Mesendoderm (in vitro differentiated cells): Measurements from ENCODE around the gene TIMP1. TPM values are rescaled to one million over a fixed set of nuclear protein-coding genes. Genes with fewer than 3 reads are reported as not detected.

Experiments
- DNase-seq: peaks from one replicate; pipeline ENCODE4 v3.0.0; 2013
- H2AK5ac ChIP-seq: 2 replicates; pipeline ENCODE4 v1.6.1; 2013; ENCODE audit warnings: low read length, inconsistent platforms
- H2BK120ac ChIP-seq: 2 replicates; pipeline ENCODE4 v1.6.1; 2013; ENCODE audit warnings: low read depth, mild to moderate bottlenecking, low read length, moderate library complexity, mixed read lengths
- H2BK15ac ChIP-seq: replicated peaks from 2 replicates; pipeline ENCODE4 v1.6.1; 2013; ENCODE audit warnings: low read depth, mild to moderate bottlenecking, moderate library complexity
- H2BK5ac ChIP-seq: 2 replicates; pipeline ENCODE4 v1.6.1; 2013; ENCODE audit warnings: low read length, inconsistent platforms
- H3K18ac ChIP-seq: 2 replicates; pipeline ENCODE4 v1.6.1; 2013; ENCODE audit warnings: mild to moderate bottlenecking, low read length, mixed read lengths
- H3K23ac ChIP-seq: one replicate; pipeline ENCODE4 v1.6.1; 2013; ENCODE audit warnings: low read length
- H3K27ac ChIP-seq: 2 replicates; pipeline ENCODE4 v1.5.1; 2013; ENCODE audit warnings: low read depth, mild to moderate bottlenecking, inconsistent platforms, low read length, moderate library complexity
- H3K27me3 ChIP-seq: 2 replicates; pipeline ENCODE4 v1.6.1; 2013; ENCODE audit warnings: low read length, control low read depth, mild to moderate bottlenecking, inconsistent platforms; ENCODE audit not compliant: insufficient read depth, poor library complexity
- H3K36me3 ChIP-seq: 2 replicates; pipeline ENCODE4 v1.6.1; 2013; ENCODE audit warnings: low read length, inconsistent platforms; ENCODE audit not compliant: control insufficient read depth, insufficient read depth
- H3K4ac ChIP-seq: one replicate; pipeline ENCODE4 v1.6.1; 2013; ENCODE audit warnings: low read depth, mild to moderate bottlenecking, low read length, moderate library complexity
- H3K4me1 ChIP-seq: 2 replicates; pipeline ENCODE4 v1.6.1; 2013; ENCODE audit warnings: low read depth, low read length, inconsistent platforms; ENCODE audit not compliant: control insufficient read depth
- H3K4me2 ChIP-seq: 2 replicates; pipeline ENCODE4 v1.6.1; 2013; ENCODE audit warnings: low read length
- H3K4me3 ChIP-seq: 2 replicates; pipeline ENCODE4 v1.5.1; 2013; ENCODE audit warnings: mild to moderate bottlenecking, low read length
- H3K56ac ChIP-seq: one replicate; pipeline ENCODE4 v1.6.1; 2013; ENCODE audit warnings: low read length
- H3K79me1 ChIP-seq: 2 replicates; pipeline ENCODE4 v1.6.1; 2013; ENCODE audit warnings: low read length, inconsistent platforms
- H3K79me2 ChIP-seq: 2 replicates; pipeline ENCODE4 v1.6.1; 2013; ENCODE audit warnings: mild to moderate bottlenecking, low read length; ENCODE audit not compliant: control insufficient read depth, insufficient read depth
- H3K9ac ChIP-seq: 2 replicates; pipeline ENCODE4 v1.6.1; 2013; ENCODE audit warnings: low read length, inconsistent platforms
- H4K5ac ChIP-seq: one replicate; pipeline ENCODE4 v1.6.1; 2013; ENCODE audit warnings: low read length
- H4K8ac ChIP-seq: one replicate; pipeline ENCODE4 v1.6.1; 2013; ENCODE audit warnings: low read depth, mild to moderate bottlenecking, control low read depth, low read length, moderate library complexity
- WGBS: extraction: QIAGEN DNeasy Blood & Tissue Kit; methylation state at CpG from one replicate; pipeline ENCODE4 v1.1.7; 2013; ENCODE audit warnings: low lambda C conversion rate, missing lambda C conversion rate; ENCODE audit not compliant: insufficient coverage; ENCODE audit errors: extremely low coverage; 5-methylcytosine and 5-hydroxymethylcytosine counted together
- small RNA-seq: library from polyadenylated mRNA; stranded (forward); fragments of <200 nt; extraction: miRNeasy Mini kit (QIAGEN cat#:217004); gene quantifications from one replicate; pipeline ENCODE3, GENCODE V24; 2013; ENCODE audit not compliant: insufficient read depth

TIMP1 gene

DNA sequence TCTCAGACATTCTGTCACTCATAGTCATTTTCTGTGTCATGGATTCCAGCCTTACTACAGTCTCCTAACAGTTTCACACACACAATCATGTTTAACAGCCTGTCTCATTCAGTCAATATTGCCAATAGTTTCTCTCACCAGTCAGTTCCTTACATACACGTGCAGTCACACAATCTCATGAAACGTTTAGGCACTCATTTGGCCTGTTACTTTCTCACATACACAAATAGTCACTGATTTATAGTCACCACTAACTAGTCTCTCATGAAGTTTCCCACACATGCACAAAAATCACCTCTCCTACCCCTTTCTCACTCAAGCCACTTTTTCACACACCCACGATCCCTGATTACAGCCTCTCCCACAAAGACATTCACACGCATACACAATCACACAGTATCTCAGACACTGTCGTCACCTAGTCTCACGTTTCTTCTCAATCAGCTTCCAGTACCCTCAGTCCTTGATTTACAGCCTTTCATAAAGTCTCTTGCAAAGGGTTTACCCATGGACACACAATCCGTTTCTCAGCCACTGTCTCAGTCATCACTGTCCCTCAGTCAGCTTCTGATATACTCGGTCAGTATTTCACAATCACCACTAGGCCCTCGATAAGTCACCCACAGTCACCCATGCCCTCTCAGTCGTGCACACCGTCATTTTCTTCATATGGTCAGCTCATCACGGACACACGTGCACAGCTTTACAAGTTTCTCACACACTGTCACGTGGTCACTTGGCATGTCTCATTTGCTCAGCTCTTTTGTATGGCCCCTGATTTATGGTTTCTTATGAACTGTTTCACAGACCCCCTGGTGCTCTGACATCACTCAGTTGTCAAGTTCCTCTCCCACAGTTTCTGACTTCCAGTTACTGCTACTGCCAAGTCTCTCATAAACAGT lies 51.7 kb downstream of the TIMP1 start:
- no peak overlapping the region for H4K8ac ChIP-seq
- no peak overlapping the region for H3K9ac ChIP-seq
- no peak overlapping the region for H2BK120ac ChIP-seq
- H3K36me3 ChIP-seq: peaks cover 2% of the 10 kb centered on the region
- H3K18ac ChIP-seq: no peak overlapping the region
- no CpG with 5 or more reads among the region's 14 CpGs for WGBS
- no peak overlapping the region for H2AK5ac ChIP-seq
- H3K23ac ChIP-seq: no peak overlapping the region
- no peak for DNase-seq
- H4K5ac ChIP-seq: no peak overlapping the region
- H3K27me3 ChIP-seq: no peaks in the 10 kb centered on the region
- H3K27ac ChIP-seq: no peak overlapping the region
- no peak overlapping the region for H3K4ac ChIP-seq
- H3K4me2 ChIP-seq: no peak overlapping the region
- no peak overlapping the region for H3K56ac ChIP-seq
- H3K4me3 ChIP-seq: no peak overlapping the region
- H3K79me2 ChIP-seq: no peaks in the 10 kb centered on the region
- no peaks in the 10 kb centered on the region for H3K79me1 ChIP-seq
- no peak overlapping the region for H2BK15ac ChIP-seq
- H3K4me1 ChIP-seq: no peaks in the 10 kb centered on the region
- no peak overlapping the region for H2BK5ac ChIP-seq

DNA sequence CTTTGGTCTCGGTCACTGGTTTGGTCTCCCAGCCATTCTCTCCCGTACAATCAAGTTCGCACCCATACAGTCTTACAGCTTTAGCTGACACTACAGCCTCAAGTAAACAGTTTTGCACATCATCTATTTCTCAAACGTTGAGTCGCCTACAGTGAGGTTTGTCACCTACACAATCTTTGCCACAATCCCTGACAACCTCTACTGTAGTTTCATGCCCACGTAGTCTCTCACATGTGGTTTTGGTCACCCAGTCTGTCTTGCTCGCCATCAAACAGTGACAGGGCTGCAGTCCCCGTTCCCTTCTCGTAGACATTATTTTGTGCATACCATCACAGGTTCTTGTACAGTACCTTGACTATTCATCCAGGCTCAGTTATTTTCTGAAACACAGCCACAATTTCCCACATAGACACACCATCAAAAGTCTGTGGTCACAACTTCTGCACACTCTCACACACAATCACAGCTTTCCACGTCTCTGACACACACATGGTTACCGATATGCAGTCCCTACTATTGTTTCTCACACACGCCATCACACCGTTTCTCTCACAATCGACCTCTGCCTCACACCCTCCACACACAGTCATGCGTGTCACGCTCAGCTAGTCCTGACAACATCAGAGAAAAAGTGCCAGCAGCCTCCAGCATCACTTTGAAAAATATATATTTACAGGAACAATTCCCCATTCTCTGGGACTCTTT lies 52.8 kb downstream of the TIMP1 start:
- Histone ChIP-seq H3K4me1 (no peaks in the 10 kb centered on the region), H4K5ac (no peak overlapping the region), H3K79me2 (no peaks in the 10 kb centered on the region), H4K8ac (no peak overlapping the region), H3K9ac (no peak overlapping the region), H3K4me3 (no peak overlapping the region), H2BK5ac (no peak overlapping the region), H3K56ac (no peak overlapping the region), H3K23ac (no peak overlapping the region), H2BK120ac (no peak overlapping the region), H3K18ac (no peak overlapping the region), H2BK15ac (no peak overlapping the region), H3K79me1 (no peaks in the 10 kb centered on the region), H3K4me2 (no peak overlapping the region), H2AK5ac (no peak overlapping the region), H3K36me3 (peaks cover 2% of the 10 kb centered on the region), H3K27me3 (no peaks in the 10 kb centered on the region), H3K4ac (no peak overlapping the region), H3K27ac (no peak overlapping the region)
- no CpG with 5 or more reads among the region's 16 CpGs for WGBS
- no peak for DNase-seq

Small RNA genes lying within 50 kb of the gene (small RNA-seq; reads per million reads assigned to genes)
- gene MIR4769: not detected
